ENCODE data around the gene LNX1. TPM values are rescaled to one million over a fixed set of nuclear protein-coding genes. Genes with fewer than 3 reads are reported as not detected.

LNX1 gene
- total and polyA plus RNA-seq, 2 of the 8 experiments (the other 6 are each of a cell fraction or from before 2014, with no cell fraction given), result 2.7 to 3.8 TPM

- TF ChIP-seq KDM1A (IDR thresholded peaks at IDR 0.05; ENCODE audit: borderline replicate concordance, low read length) (no peak), TCF12 (IDR thresholded peaks at IDR 0.05; ENCODE audit: low read depth, low read length) (no peak)
Observed at GRCh38 chr4:53535567-53535966, 55.7 kb downstream of the LNX1 start (continued).

Data from H1 (cell line).